ENCODE data around the gene SCARF2. TPM values are rescaled to one million over a fixed set of nuclear protein-coding genes. Genes with fewer than 3 reads are reported as not detected.

The SCARF2 gene
- total and polyA plus RNA-seq, 2 experiments from 2014 or later, result 1.8 to 16.6 TPM

- peaks cover 4% of the 10 kb centered on the region for H3K27me3 Mint-ChIP-seq (ENCODE audit: insufficient read depth, low read depth, poor library complexity)
Observed at GRCh38 chr22:20464912-20465758, 27.5 kb upstream of the SCARF2 start.

GRCh38 chr22:20464096-20464614, 26.5 kb upstream of the SCARF2 start:
- H2AFZ ChIP-seq, result no peak overlapping the region
- no peak for ATAC-seq
- no peak for TF ChIP-seq ZNF331 (CRISPR knock-in tag; IDR thresholded peaks at IDR 0.05; ENCODE audit: low read depth)
- TF ChIP-seq REST (IDR thresholded peaks at IDR 0.05; ENCODE audit: unreplicated experiment), result no peak
- TF ChIP-seq JUNB (IDR thresholded peaks at IDR 0.05; ENCODE audit: unreplicated experiment), result no peak
- no peak for TF ChIP-seq CTCF (conservative IDR thresholded peaks at IDR 0.05; ENCODE audit: low read depth in 2 of 2)
- no peak for TF ChIP-seq POLR2AphosphoS5 (IDR thresholded peaks at IDR 0.05; ENCODE audit: low read depth)
- no peak for TF ChIP-seq NANOG (IDR thresholded peaks at IDR 0.05; ENCODE audit: borderline replicate concordance)
- TF ChIP-seq ZNF462 (CRISPR knock-in tag; IDR thresholded peaks at IDR 0.05), result no peak
- TF ChIP-seq EZH2 (IDR thresholded peaks at IDR 0.05; ENCODE audit: low read depth, unreplicated experiment), result no peak

More at GRCh38 chr22:20464912-20465758, 27.5 kb upstream of the SCARF2 start:
- Histone ChIP-seq H3F3A (replicated peaks; ENCODE audit: low read depth) (no peaks in the 10 kb centered on the region), H3K4me1 (ENCODE audit: insufficient read depth) (peaks cover 3% of the 10 kb centered on the region; the same call in 1 of the 2 replicates), H3K27me3 (ENCODE audit: insufficient read depth) (no peaks in the 10 kb centered on the region), H4K20me1 (replicated peaks; ENCODE audit: insufficient read depth) (no peaks in the 10 kb centered on the region), H3K4me3 (no peak overlapping the region), H2AFZ (no peak overlapping the region), H3K4me2 (no peak overlapping the region), H3K36me3 (ENCODE audit: insufficient read depth) (no peaks in the 10 kb centered on the region), H3K9me2 (ENCODE audit: insufficient read depth) (no peaks in the 10 kb centered on the region), H3K79me2 (replicated peaks; ENCODE audit: insufficient read depth) (no peaks in the 10 kb centered on the region), H3K27ac (ENCODE audit: low read depth) (no peak overlapping the region)
- no peaks in the 10 kb centered on the region; the same call in 2 of the 3 replicates for H3K9me3 Mint-ChIP-seq
- peaks cover 12% of the 10 kb centered on the region for H3K4me1 Mint-ChIP-seq
- H3K36me3 Mint-ChIP-seq (ENCODE audit: low read depth), result no peaks in the 10 kb centered on the region; the same call in 2 of the 3 replicates
- no peak overlapping the region for H3K27ac Mint-ChIP-seq
- H3K4me3 Mint-ChIP-seq, result no peak overlapping the region; the same call in 2 of the 3 replicates
- no peak for ATAC-seq
- no peak for TF ChIP-seq EZH2phosphoT487 (IDR thresholded peaks at IDR 0.05; ENCODE audit: unreplicated experiment)
- no peak for DNase-seq (ENCODE audit: low spot score)

More at GRCh38 chr22:20464096-20464614, 26.5 kb upstream of the SCARF2 start:
- H3K36me3 ChIP-seq (ENCODE audit: insufficient read depth), result no peaks in the 10 kb centered on the region
- H3K27ac ChIP-seq (ENCODE audit: low read depth), result no peak overlapping the region
- H3K4me2 ChIP-seq, result no peak overlapping the region
- Mint-ChIP-seq H3K9me3 (no peaks in the 10 kb centered on the region; the same call in 2 of the 3 replicates), H3K27ac (no peak overlapping the region), H3K27me3 (ENCODE audit: insufficient read depth, low read depth, poor library complexity) (peaks cover 8% of the 10 kb centered on the region), H3K4me3 (no peak overlapping the region), H3K4me1 (peaks cover 18% of the 10 kb centered on the region), H3K36me3 (ENCODE audit: low read depth) (no peaks in the 10 kb centered on the region; the same call in 2 of the 3 replicates)
- H3F3A ChIP-seq (replicated peaks; ENCODE audit: low read depth), result no peaks in the 10 kb centered on the region
- H3K79me2 ChIP-seq (replicated peaks; ENCODE audit: insufficient read depth), result no peaks in the 10 kb centered on the region
- H3K9me2 ChIP-seq (ENCODE audit: insufficient read depth), result no peaks in the 10 kb centered on the region
- no peak overlapping the region for H3K4me3 ChIP-seq
- DNase-seq (ENCODE audit: low spot score), result no peak
- peaks cover 3% of the 10 kb centered on the region; the same call in 1 of the 2 replicates for H3K4me1 ChIP-seq (ENCODE audit: insufficient read depth)
- H3K27me3 ChIP-seq (ENCODE audit: insufficient read depth), result no peaks in the 10 kb centered on the region
- H4K20me1 ChIP-seq (replicated peaks; ENCODE audit: insufficient read depth), result no peaks in the 10 kb centered on the region

All from GM23338 (cell line).